ENCODE measurements around the gene ABHD2.

DNA sequence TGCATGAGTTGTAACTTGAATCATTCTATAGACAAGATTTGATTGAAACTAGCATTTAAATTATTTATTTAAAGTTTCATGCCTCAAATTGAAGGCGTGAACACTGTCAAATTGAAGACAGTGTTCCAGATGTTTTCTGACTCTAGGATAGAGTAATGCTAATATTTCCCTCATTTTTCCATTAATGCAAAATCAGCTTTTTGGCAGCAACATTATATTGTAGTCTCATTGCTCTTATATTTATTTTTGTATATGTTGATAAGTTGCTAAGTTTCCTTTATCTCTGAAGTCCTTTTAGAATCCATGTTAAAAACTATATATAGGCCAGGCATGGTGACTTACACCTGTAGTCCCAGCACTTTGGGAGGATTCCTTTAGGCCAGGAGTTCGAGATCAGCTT lies 160.3 kb downstream of the ABHD2 start:
- TF ChIP-seq, protein P1, sequence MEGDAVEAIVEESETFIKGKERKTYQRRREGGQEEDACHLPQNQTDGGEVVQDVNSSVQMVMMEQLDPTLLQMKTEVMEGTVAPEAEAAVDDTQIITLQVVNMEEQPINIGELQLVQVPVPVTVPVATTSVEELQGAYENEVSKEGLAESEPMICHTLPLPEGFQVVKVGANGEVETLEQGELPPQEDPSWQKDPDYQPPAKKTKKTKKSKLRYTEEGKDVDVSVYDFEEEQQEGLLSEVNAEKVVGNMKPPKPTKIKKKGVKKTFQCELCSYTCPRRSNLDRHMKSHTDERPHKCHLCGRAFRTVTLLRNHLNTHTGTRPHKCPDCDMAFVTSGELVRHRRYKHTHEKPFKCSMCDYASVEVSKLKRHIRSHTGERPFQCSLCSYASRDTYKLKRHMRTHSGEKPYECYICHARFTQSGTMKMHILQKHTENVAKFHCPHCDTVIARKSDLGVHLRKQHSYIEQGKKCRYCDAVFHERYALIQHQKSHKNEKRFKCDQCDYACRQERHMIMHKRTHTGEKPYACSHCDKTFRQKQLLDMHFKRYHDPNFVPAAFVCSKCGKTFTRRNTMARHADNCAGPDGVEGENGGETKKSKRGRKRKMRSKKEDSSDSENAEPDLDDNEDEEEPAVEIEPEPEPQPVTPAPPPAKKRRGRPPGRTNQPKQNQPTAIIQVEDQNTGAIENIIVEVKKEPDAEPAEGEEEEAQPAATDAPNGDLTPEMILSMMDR (IDR thresholded peaks at IDR 0.05) = no peak
- TF ChIP-seq POLR2A (IDR thresholded peaks at IDR 0.05) = no peak

All from ovary (tissue), 3 donors.